Nephron progenitor cell (in vitro differentiated cells): ENCODE results near the gene ARL3.

Experiments used
- DNase-seq: peaks from one replicate; pipeline ENCODE4 v3.0.0; 2021
- H3K27ac Mint-ChIP-seq: 2 replicates; pipeline ENCODE4 v1.8.0; 2021; ENCODE audit warnings: mild to moderate bottlenecking, moderate library complexity, mixed read lengths
- H3K27me3 Mint-ChIP-seq: 2 replicates; pipeline ENCODE4 v1.8.0; 2021; ENCODE audit warnings: mild to moderate bottlenecking, low read depth, mixed read lengths; ENCODE audit not compliant: poor library complexity
- H3K36me3 Mint-ChIP-seq: 2 replicates; pipeline ENCODE4 v1.8.0; 2021; ENCODE audit warnings: low read depth, mixed read lengths
- H3K4me1 Mint-ChIP-seq: 2 replicates; pipeline ENCODE4 v1.8.0; 2021; ENCODE audit warnings: mixed read lengths
- H3K4me3 Mint-ChIP-seq: 2 replicates; pipeline ENCODE4 v1.8.0; 2021; ENCODE audit warnings: mild to moderate bottlenecking, moderate library complexity, mixed read lengths
- H3K9me3 Mint-ChIP-seq: 2 replicates; pipeline ENCODE4 v1.8.0; 2021; ENCODE audit warnings: mild to moderate bottlenecking, moderate library complexity, mixed read lengths
- TF ChIP-seq, protein P1 (sequence below): fragments of 200-600 bp; sonication (generic); IDR thresholded peaks from 2 replicates; pipeline ENCODE4 v1.5.0; 2021; ENCODE audit warnings: antibody characterized with exemption

The ARL3 gene

DNA sequence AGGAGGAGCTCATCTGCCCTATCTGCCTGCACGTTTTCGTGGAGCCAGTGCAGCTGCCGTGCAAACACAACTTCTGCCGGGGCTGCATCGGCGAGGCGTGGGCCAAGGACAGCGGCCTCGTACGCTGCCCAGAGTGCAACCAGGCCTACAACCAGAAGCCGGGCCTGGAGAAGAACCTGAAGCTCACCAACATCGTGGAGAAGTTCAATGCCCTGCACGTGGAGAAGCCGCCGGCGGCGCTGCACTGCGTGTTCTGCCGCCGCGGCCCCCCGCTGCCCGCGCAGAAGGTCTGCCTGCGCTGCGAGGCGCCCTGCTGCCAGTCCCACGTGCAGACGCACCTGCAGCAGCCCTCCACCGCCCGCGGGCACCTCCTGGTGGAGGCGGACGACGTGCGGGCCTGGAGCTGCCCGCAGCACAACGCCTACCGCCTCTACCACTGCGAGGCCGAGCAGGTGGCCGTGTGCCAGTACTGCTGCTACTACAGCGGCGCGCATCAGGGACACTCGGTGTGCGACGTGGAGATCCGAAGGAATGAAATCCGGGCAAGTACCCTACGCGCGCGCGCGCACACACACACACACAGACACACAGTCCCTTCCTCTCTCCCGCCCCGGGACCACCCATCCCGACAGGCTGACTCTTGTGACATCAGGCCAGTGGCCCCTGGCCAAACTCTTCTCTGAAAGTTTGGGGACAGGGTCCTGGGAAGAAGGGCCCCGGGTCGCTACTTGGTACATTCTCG lies 69.4 kb downstream of the ARL3 start:
- Mint-ChIP-seq H3K27me3 (peaks cover 3% of the 10 kb centered on the region), H3K4me3 (peak overlapping the region; percentile 94), H3K4me1 (peaks cover 60% of the 10 kb centered on the region), H3K27ac (peak overlapping the region; percentile 97), H3K36me3 (no peaks in the 10 kb centered on the region), H3K9me3 (no peaks in the 10 kb centered on the region)
- TF ChIP-seq, protein P1, sequence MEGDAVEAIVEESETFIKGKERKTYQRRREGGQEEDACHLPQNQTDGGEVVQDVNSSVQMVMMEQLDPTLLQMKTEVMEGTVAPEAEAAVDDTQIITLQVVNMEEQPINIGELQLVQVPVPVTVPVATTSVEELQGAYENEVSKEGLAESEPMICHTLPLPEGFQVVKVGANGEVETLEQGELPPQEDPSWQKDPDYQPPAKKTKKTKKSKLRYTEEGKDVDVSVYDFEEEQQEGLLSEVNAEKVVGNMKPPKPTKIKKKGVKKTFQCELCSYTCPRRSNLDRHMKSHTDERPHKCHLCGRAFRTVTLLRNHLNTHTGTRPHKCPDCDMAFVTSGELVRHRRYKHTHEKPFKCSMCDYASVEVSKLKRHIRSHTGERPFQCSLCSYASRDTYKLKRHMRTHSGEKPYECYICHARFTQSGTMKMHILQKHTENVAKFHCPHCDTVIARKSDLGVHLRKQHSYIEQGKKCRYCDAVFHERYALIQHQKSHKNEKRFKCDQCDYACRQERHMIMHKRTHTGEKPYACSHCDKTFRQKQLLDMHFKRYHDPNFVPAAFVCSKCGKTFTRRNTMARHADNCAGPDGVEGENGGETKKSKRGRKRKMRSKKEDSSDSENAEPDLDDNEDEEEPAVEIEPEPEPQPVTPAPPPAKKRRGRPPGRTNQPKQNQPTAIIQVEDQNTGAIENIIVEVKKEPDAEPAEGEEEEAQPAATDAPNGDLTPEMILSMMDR, result peak; percentile 31
- DNase-seq, result peak; percentile 73

DNA sequence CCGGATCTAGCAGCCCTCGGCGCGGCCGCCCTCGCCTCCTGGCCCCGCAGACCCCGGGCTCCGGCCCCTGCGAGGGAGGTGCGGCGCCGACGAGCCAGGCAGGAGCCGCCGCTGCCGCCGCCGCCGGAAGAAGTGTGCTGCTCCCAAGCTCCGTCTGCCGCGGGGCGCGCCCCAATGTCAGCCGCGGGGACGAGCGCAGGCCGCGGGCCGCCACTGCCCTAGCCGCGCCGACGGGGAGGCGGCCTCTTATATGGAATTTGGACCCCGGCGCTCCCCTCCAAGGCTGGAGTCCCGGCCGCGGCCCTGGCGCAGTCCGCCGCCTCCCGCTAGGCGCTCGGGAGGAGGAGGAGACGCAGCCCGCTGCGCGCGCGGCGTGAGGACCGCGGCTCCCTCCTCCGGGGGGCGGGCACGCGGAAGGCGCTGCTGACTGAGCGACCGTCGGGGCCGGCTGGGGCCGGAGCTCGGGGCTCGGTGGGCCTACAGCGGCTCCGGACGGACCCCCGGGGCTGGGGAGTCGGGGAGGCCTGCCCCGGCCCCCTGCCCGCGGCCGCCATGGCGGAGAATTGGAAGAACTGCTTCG lies 70.0 kb downstream of the ARL3 start, which contains the start of gene TRIM8:
Gene TRIM8 (plus strand): TSS at position 414 of the 580 bp plus-strand sequence. CDS start 139 bp downstream, at position 553.
- H3K27me3 Mint-ChIP-seq, result peaks cover 3% of the 10 kb centered on the region
- H3K36me3 Mint-ChIP-seq, result no peaks in the 10 kb centered on the region
- H3K4me1 Mint-ChIP-seq, result peaks cover 58% of the 10 kb centered on the region
- DNase-seq, result peak; percentile 66
- TF ChIP-seq, protein P1, result no peak
- H3K4me3 Mint-ChIP-seq, result peak within 1 kb of the TSS; percentile 95
- H3K9me3 Mint-ChIP-seq, result no peaks in the 10 kb centered on the region
- peak within 1 kb of the TSS; percentile 97 for H3K27ac Mint-ChIP-seq

- H3K4me1 Mint-ChIP-seq, result peaks cover 51% of the 10 kb centered on the region
- H3K36me3 Mint-ChIP-seq, result no peaks in the 10 kb centered on the region
- no peaks in the 10 kb centered on the region for H3K9me3 Mint-ChIP-seq
- peak; percentile 61 for DNase-seq
- TF ChIP-seq, protein P1, result no peak
- H3K27me3 Mint-ChIP-seq, result peaks cover 3% of the 10 kb centered on the region
- H3K27ac Mint-ChIP-seq, result peak overlapping the region; percentile 98
- peak overlapping the region; percentile 95 for H3K4me3 Mint-ChIP-seq
These were observed 70.7 kb downstream of the ARL3 start for GRCh38 chr10:102643336-102644065.

GRCh38 chr10:102642736-102643335 lies 71.4 kb downstream of the ARL3 start:
- H3K9me3 Mint-ChIP-seq, result no peaks in the 10 kb centered on the region
- TF ChIP-seq, protein P1, result no peak
- H3K27me3 Mint-ChIP-seq, result peaks cover 3% of the 10 kb centered on the region
- H3K36me3 Mint-ChIP-seq, result no peaks in the 10 kb centered on the region
- peak overlapping the region; percentile 95 for H3K4me3 Mint-ChIP-seq
- DNase-seq, result peak; percentile 47
- peak overlapping the region; percentile 98 for H3K27ac Mint-ChIP-seq
- H3K4me1 Mint-ChIP-seq, result peaks cover 44% of the 10 kb centered on the region

GRCh38 chr10:102641880-102642735 lies 72.1 kb downstream of the ARL3 start:
- TF ChIP-seq, protein P1, result no peak
- Mint-ChIP-seq H3K27me3 (peaks cover 3% of the 10 kb centered on the region), H3K9me3 (no peaks in the 10 kb centered on the region), H3K27ac (peak overlapping the region; percentile 99), H3K4me3 (peak overlapping the region; percentile 86), H3K4me1 (peaks cover 37% of the 10 kb centered on the region), H3K36me3 (no peaks in the 10 kb centered on the region)
- peak; percentile 98 for DNase-seq
